Stimulated activated CD4-positive, alpha-beta T cell treated with anti-CD3 and anti-CD28 coated beads, Interleukin-12 subunit alpha, Interleukin-12 subunit beta, amount 100 ng/mL, for 24 hours (primary cell): ENCODE measurements around the gene SPATA24.
"Not testable (repeated sequence)": the region's sequence is repeated elsewhere in the genome, so short reads cannot be mapped to it uniquely, and the experiment has no call there.

Experiments used
- DNase-seq, 2 experiments: peaks; one replicate each; pipeline ENCODE4 v3.0.0-alpha.2; 2020; ENCODE audit warnings: low read depth in 2 of 2

Gene SPATA24

GRCh38 chr5:139403787-139404483 lies at the start of gene SPATA24:
Gene SPATA24 (minus strand): TSS chr5:139404089. CDS start chr5:139404060, 29 bp downstream.
- DNase-seq = peak; percentile 96 to 98

GRCh38 chr5:139451878-139452660 lies 48.2 kb upstream of the SPATA24 start:
- DNase-seq = no peak

GRCh38 chr5:139451176-139451575 lies 47.3 kb upstream of the SPATA24 start:
- DNase-seq = no peak

- DNase-seq = no peak
Measured at GRCh38 chr5:139446956-139447779, 43.3 kb upstream of the SPATA24 start.

- DNase-seq = no peak
Measured at GRCh38 chr5:139445325-139446170, 41.7 kb upstream of the SPATA24 start.

GRCh38 chr5:139443831-139444453 lies 40.1 kb upstream of the SPATA24 start:
- no peak for DNase-seq

GRCh38 chr5:139440416-139440815 lies 36.5 kb upstream of the SPATA24 start:
- DNase-seq = not testable (repeated sequence)

- peak; percentile 80 to 91 for DNase-seq
Measured at GRCh38 chr5:139439013-139439903, 35.4 kb upstream of the SPATA24 start, which contains the start of gene DNAJC18. Gene DNAJC18 (minus strand): TSS chr5:139439525. CDS start chr5:139439445, 80 bp downstream.

- no peak for DNase-seq
Measured at GRCh38 chr5:139438707-139439012, 34.8 kb upstream of the SPATA24 start.

- DNase-seq = no peak
Measured at GRCh38 chr5:139435676-139436075, 31.8 kb upstream of the SPATA24 start.

GRCh38 chr5:139431706-139432105 lies 27.8 kb upstream of the SPATA24 start:
- no peak for DNase-seq

GRCh38 chr5:139430015-139430414 lies 26.1 kb upstream of the SPATA24 start:
- no peak for DNase-seq

GRCh38 chr5:139426203-139426885 lies 22.5 kb upstream of the SPATA24 start:
- no peak for DNase-seq

- DNase-seq = no peak
Measured at GRCh38 chr5:139425497-139425896, 21.6 kb upstream of the SPATA24 start.

- no peak for DNase-seq
Measured at GRCh38 chr5:139422307-139422893, 18.5 kb upstream of the SPATA24 start.

- DNase-seq = no peak
Measured at GRCh38 chr5:139419226-139420192, 15.6 kb upstream of the SPATA24 start.

- no peak for DNase-seq
Measured at GRCh38 chr5:139418793-139419192, 14.9 kb upstream of the SPATA24 start.

GRCh38 chr5:139417214-139417613 lies 13.3 kb upstream of the SPATA24 start:
- no peak for DNase-seq
